IPS-18c (cell line): ENCODE measurements around the gene CPNE5.

Source experiments
- H3K4me3 ChIP-seq: 2 replicates; pipeline ENCODE4 v1.7.0; 2013; ENCODE audit warnings: low read depth, mild to moderate bottlenecking, low read length, moderate library complexity; ENCODE audit not compliant: insufficient read depth
- H3K9me3 ChIP-seq: one replicate; pipeline ENCODE4 v1.6.1; 2013; ENCODE audit warnings: mild to moderate bottlenecking, low read length, moderate library complexity; ENCODE audit not compliant: control insufficient read depth, insufficient read depth

The CPNE5 gene

DNA sequence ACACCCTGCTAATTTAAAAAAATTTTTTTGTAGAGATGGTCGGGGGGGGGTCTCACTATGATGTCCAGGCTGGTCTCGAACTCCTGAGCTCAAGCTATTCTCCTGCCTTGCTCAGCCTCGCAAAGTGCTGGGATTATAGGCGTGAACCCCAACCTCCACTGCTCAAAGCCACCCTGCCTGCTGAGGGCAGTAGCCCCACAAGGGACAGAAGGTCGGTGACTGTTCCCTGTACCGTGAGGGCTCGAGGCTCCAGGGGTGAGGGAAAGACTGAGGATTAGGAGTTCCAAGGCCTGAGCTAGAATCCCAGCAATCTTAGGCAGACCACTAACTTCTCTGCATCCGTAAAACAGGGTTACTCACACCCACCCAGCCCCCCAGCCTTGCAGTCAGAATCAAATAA is 51.1 kb downstream of the CPNE5 start:
- Histone ChIP-seq H3K9me3 (no peaks in the 10 kb centered on the region), H3K4me3 (no peak overlapping the region)

DNA sequence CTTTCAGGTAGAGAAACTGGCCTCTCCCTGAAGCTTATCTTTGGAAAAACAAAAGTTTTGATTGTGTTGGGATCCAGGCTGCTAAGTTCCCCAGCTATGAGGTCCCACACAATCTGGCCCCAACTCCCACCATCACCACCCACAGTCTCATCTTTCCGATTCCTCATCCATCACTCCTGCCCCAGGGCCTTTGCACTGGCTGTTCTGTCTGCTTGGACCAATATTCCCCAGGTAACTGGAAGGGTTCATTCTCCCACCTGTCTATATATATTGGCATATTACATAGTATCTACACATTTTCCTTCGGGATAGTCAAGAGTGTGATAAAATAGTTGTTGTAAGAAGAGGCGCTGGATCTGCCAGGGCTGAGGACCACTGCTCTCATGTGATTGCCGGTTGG is 52.0 kb downstream of the CPNE5 start:
- Histone ChIP-seq H3K4me3 (no peak overlapping the region), H3K9me3 (no peaks in the 10 kb centered on the region)

GRCh38 chr6:36786055-36786675 is 53.1 kb downstream of the CPNE5 start:
- Histone ChIP-seq H3K9me3 (no peaks in the 10 kb centered on the region), H3K4me3 (no peak overlapping the region)

DNA sequence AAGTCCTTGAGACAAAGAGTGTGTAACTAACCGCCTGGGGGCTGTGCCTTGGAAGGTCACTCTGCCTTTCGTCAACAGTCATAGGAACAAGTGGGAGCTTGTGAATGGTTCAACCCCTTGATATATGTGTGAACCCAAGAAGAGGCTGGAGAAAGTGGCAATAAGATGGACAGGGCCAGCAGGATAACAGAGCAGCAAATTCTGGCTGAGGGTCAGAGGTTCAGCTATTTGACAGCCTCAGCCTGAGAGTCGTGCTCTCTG is 54.9 kb downstream of the CPNE5 start:
- Histone ChIP-seq H3K4me3 (no peak overlapping the region), H3K9me3 (no peaks in the 10 kb centered on the region)

GRCh38 chr6:36783603-36784375 is 55.5 kb downstream of the CPNE5 start:
- no peak overlapping the region for H3K4me3 ChIP-seq
- no peaks in the 10 kb centered on the region for H3K9me3 ChIP-seq

GRCh38 chr6:36781669-36782068 is 57.6 kb downstream of the CPNE5 start:
- Histone ChIP-seq H3K4me3 (no peak overlapping the region), H3K9me3 (no peaks in the 10 kb centered on the region)

- H3K4me3 ChIP-seq, result no peak overlapping the region
- H3K9me3 ChIP-seq, result no peaks in the 10 kb centered on the region
Measured at GRCh38 chr6:36780442-36781177, 58.6 kb downstream of the CPNE5 start.

DNA sequence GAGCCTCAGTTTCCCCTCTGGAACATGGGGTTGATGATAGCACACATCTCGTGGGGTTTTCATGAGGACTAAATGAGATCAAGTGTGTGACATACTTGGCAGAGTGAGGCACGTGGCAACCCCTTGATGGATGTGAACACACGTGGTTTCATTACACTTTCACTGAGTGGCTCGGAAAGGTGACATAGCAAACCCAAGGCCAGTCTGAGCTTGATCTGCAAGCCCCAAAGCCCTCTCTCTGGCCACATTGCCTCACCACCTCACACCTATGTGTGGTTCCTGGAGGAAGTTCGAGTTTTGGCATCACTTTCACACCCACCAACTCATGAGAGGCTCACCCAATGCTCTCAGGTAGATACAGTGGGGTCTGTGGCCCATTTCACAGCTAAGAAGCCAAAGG is 60.0 kb downstream of the CPNE5 start:
- H3K4me3 ChIP-seq, result no peak overlapping the region
- no peaks in the 10 kb centered on the region for H3K9me3 ChIP-seq

DNA sequence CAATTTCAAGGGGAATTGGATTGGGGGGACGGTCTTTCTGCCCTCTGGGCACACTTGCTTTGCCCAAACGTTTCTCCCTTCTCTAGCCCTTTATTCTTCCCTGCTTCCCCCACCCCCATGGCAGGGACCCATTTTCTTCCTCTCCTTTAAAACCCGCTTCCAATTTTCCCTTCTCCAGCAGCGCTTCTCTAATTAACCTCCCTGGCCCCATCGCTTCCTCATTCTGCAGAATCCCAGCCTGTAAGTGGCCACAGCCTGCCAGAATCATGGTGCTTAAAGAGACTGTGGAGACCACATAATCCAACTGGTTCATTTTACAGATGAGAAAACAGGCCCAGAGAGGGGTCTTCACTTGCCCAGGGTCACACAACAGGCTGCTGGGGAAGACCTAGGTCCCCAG is 61.4 kb downstream of the CPNE5 start:
- Histone ChIP-seq H3K9me3 (no peaks in the 10 kb centered on the region), H3K4me3 (no peak overlapping the region)

DNA sequence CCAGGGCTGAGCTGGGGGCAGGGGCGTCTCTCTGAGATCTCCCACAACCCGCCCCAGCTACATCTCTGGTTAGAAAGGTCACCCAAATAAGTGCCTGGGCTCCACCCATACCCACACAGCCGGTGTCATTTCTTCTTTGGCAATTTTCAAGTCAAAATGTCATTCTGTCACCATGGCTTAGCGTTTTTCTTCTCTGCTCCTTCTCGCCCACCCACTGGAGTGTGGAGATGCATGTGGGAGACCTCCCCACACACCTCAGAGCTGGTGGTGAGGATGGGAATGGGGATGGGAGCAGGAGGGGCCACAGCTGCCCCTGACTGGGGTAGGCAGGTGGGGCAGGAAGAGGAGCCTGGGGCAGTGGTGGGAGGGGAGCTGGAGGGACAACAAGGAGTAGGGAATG is 63.1 kb downstream of the CPNE5 start:
- H3K9me3 ChIP-seq, result no peaks in the 10 kb centered on the region
- H3K4me3 ChIP-seq, result no peak overlapping the region

DNA sequence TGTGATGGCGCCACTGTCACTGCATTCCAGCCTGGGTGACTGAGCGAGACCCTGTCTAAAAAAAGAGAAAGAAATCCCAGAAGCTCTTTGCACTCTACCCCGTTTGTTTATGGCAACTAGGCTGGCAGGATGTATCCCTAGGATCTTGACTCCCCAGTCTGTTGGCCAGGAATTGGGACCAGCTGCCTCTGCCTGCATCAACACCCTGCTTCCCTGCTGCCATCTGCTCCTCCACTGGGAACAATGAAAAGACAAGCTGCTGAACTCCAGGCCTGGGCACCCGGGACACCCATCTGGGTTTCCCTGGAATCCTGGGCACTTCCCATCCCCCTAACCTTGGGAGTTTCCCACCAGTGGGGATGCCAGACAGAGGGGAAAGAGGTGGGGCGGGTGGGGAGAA is 64.9 kb downstream of the CPNE5 start:
- no peak overlapping the region for H3K4me3 ChIP-seq
- H3K9me3 ChIP-seq, result no peaks in the 10 kb centered on the region

GRCh38 chr6:36772397-36772796 is 66.8 kb downstream of the CPNE5 start:
- Histone ChIP-seq H3K4me3 (no peak overlapping the region), H3K9me3 (no peaks in the 10 kb centered on the region)

DNA sequence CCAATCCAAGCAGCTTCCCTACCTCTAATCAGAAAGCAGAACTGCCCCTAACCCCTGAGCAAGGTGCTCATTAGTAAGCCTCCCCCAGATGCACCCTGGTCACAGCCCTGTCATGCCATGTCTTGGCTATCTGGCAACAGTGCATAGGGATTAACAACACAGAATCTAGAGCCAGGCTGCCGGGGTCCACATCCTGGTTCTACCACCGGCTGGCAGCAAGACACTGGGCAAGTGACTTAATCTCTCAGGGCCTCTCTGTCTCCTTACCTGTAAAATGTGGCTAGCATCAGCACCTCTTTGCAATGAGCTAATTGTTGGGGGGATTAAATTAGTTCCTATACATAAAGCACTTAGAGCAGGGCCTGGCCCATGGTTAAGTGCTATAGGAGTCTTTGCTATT is 68.1 kb downstream of the CPNE5 start:
- Histone ChIP-seq H3K4me3 (no peak overlapping the region), H3K9me3 (no peaks in the 10 kb centered on the region)

- H3K9me3 ChIP-seq, result no peaks in the 10 kb centered on the region
- H3K4me3 ChIP-seq, result no peak overlapping the region
Measured at GRCh38 chr6:36769676-36770499, 69.4 kb downstream of the CPNE5 start.

DNA sequence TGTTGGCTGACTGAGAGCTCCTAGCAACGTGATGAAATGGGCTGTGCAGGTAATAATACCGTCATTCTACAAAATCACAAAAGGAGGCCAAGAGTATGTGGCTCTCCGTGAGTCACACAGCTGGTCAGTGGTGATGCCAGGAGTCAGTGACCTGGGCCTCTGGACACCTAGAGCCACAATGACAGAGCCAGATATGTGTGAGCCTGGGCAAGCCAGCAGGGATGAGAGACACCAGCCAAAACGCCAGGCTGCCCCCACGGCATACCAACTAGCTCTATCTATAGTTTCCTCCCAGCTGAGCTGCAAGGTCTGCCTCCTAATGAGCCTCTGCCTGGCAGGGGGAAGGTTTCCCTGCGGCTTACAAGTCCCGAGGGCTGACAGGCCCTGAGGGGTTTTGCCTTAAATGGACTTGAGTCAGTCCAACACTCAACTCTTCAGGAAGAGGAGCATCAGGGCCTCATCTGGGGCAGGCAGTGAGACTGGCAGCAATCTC is 70.0 kb downstream of the CPNE5 start:
- Histone ChIP-seq H3K9me3 (no peaks in the 10 kb centered on the region), H3K4me3 (no peak overlapping the region)

- Histone ChIP-seq H3K4me3 (no peak overlapping the region), H3K9me3 (no peaks in the 10 kb centered on the region)
Measured at GRCh38 chr6:36766399-36766945, 72.8 kb downstream of the CPNE5 start.
